Smooth muscle cell (in vitro differentiated cells): ENCODE measurements around the gene NRAS. TPM values are rescaled to one million over a fixed set of nuclear protein-coding genes. Genes with fewer than 3 reads are reported as not detected.

Experiments used
- DNase-seq: peaks from one replicate; lab custom pipeline; 2025; ENCODE audit not compliant: unreplicated experiment; lab: John Stamatoyannopoulos, UW
- H2AFZ ChIP-seq: fragments of 200-600 bp; sonication (generic); 2 replicates; pipeline ENCODE4 v1.6.0; 2016; ENCODE audit warnings: antibody characterized with exemption, low read depth, mild to moderate bottlenecking
- H3F3A ChIP-seq: fragments of 200-600 bp; sonication (generic); 2 replicates; pipeline ENCODE4 v1.6.0; 2017; ENCODE audit warnings: antibody characterized with exemption, low read depth
- H3K27ac ChIP-seq: fragments of 200-600 bp; sonication (generic); 2 replicates; pipeline ENCODE4 v1.5.1; 2016; ENCODE audit warnings: low read depth, mild to moderate bottlenecking
- H3K27me3 ChIP-seq: fragments of 200-600 bp; sonication (generic); 2 replicates; pipeline ENCODE4 v1.6.1; 2016; ENCODE audit warnings: low read depth, mild to moderate bottlenecking
- H3K36me3 ChIP-seq: fragments of 200-600 bp; sonication (generic); 2 replicates; pipeline ENCODE4 v1.5.1; 2016; ENCODE audit warnings: low read depth
- H3K4me1 ChIP-seq: fragments of 200-600 bp; sonication (generic); 2 replicates; pipeline ENCODE4 v1.5.1; 2016; ENCODE audit warnings: low read depth
- H3K4me2 ChIP-seq: fragments of 200-600 bp; sonication (generic); 2 replicates; pipeline ENCODE4 v1.6.0; 2016; ENCODE audit warnings: mild to moderate bottlenecking
- H3K4me3 ChIP-seq: fragments of 200-600 bp; sonication (generic); 2 replicates; pipeline ENCODE4 v1.5.1; 2016; ENCODE audit warnings: mild to moderate bottlenecking
- H3K79me2 ChIP-seq: fragments of 200-600 bp; sonication (generic); 2 replicates; pipeline ENCODE4 v1.6.0; 2016; ENCODE audit warnings: low read depth, mild to moderate bottlenecking
- H3K9ac ChIP-seq: fragments of 200-600 bp; sonication (generic); 2 replicates; pipeline ENCODE4 v1.6.0; 2016; ENCODE audit warnings: low read depth
- H3K9me3 ChIP-seq: fragments of 200-600 bp; sonication (generic); replicated peaks from 2 replicates; pipeline ENCODE4 v1.5.1; 2016; ENCODE audit warnings: low read depth
- H4K20me1 ChIP-seq: fragments of 200-600 bp; sonication (generic); 2 replicates; pipeline ENCODE4 v1.6.0; 2016; ENCODE audit warnings: low read depth
- CTCF ChIP-seq: fragments of 200-600 bp; sonication (generic); IDR thresholded peaks from 2 replicates; pipeline ENCODE4 v1.5.1; 2017; ENCODE audit warnings: borderline replicate concordance, mild to moderate bottlenecking, antibody characterized with exemption; ENCODE audit not compliant: insufficient read depth, poor library complexity, severe bottlenecking
- WGBS: methylation state at CpG from one replicate; pipeline ENCODE4 v1.1.7; 2016; ENCODE audit warnings: low lambda C conversion rate; 5-methylcytosine and 5-hydroxymethylcytosine counted together
- polyA plus RNA-seq: library from polyadenylated mRNA; unstranded; fragments of >200 nt; fragmentation: Nextera tagmentation; extraction: Ambion mirVana; gene quantifications from 2 replicates; pipeline ENCODE4 v1.2.1, GENCODE V29; 2016
- total RNA-seq: library from RNA; depleted of rRNA; stranded (reverse); fragments of >200 nt; gene quantifications from 2 replicates; pipeline ENCODE4 v1.2.3, GENCODE V29; 2014

NRAS gene
- total and polyA plus RNA-seq, 2 experiments from 2014 or later = 37.0 to 84.7 TPM

GRCh38 chr1:114735479-114735878 is 18.9 kb upstream of the NRAS start:
- WGBS = 97% methylated on average over 1 of the region's 1 CpG
- Histone ChIP-seq H3F3A (peaks cover 5% of the 10 kb centered on the region), H2AFZ (no peak overlapping the region), H3K27ac (no peak overlapping the region), H3K27me3 (no peaks in the 10 kb centered on the region), H3K9ac (no peak overlapping the region), H3K4me3 (no peak overlapping the region), H3K36me3 (peaks cover 57% of the 10 kb centered on the region), H3K79me2 (peaks cover 77% of the 10 kb centered on the region), H3K4me1 (no peaks in the 10 kb centered on the region), H4K20me1 (peaks cover 77% of the 10 kb centered on the region), H3K4me2 (no peak overlapping the region), H3K9me3 (no peaks in the 10 kb centered on the region)
- TF ChIP-seq CTCF = no peak
- DNase-seq = no peak

- no peak overlapping the region for H3K4me2 ChIP-seq
- peaks cover 7% of the 10 kb centered on the region for H3F3A ChIP-seq
- no peak overlapping the region for H3K4me3 ChIP-seq
- H3K27me3 ChIP-seq = no peaks in the 10 kb centered on the region
- H2AFZ ChIP-seq = no peak overlapping the region
- no peak overlapping the region for H3K9ac ChIP-seq
- 98% methylated on average over 1 of the region's 1 CpG for WGBS
- no peak for TF ChIP-seq CTCF
- no peak overlapping the region for H3K27ac ChIP-seq
- H4K20me1 ChIP-seq = peaks cover 70% of the 10 kb centered on the region
- peaks cover 43% of the 10 kb centered on the region for H3K79me2 ChIP-seq
- no peaks in the 10 kb centered on the region for H3K9me3 ChIP-seq
- DNase-seq = no peak
- H3K4me1 ChIP-seq = no peaks in the 10 kb centered on the region
- H3K36me3 ChIP-seq = peaks cover 58% of the 10 kb centered on the region
Observed at GRCh38 chr1:114729782-114730181, 13.2 kb upstream of the NRAS start.

GRCh38 chr1:114728553-114728952 is 12.0 kb upstream of the NRAS start:
- H3K36me3 ChIP-seq = peaks cover 55% of the 10 kb centered on the region

More at GRCh38 chr1:114728553-114728952, 12.0 kb upstream of the NRAS start:
- H3F3A ChIP-seq = peaks cover 7% of the 10 kb centered on the region
- H3K27me3 ChIP-seq = no peaks in the 10 kb centered on the region
- H3K4me1 ChIP-seq = no peaks in the 10 kb centered on the region
- H2AFZ ChIP-seq = no peak overlapping the region
- H4K20me1 ChIP-seq = peaks cover 60% of the 10 kb centered on the region
- no peak overlapping the region for H3K9ac ChIP-seq
- peaks cover 43% of the 10 kb centered on the region for H3K79me2 ChIP-seq
- TF ChIP-seq CTCF = no peak
- H3K4me3 ChIP-seq = no peak overlapping the region
- DNase-seq = no peak
- H3K9me3 ChIP-seq = no peaks in the 10 kb centered on the region
- H3K4me2 ChIP-seq = no peak overlapping the region
- 98% methylated on average over 2 of the region's 2 CpGs for WGBS
- H3K27ac ChIP-seq = peak overlapping the region; percentile 9
